GM18873 (cell line): ENCODE results near the gene PLD1.
"Not testable (repeated sequence)": the region's sequence is repeated elsewhere in the genome, so short reads cannot be mapped to it uniquely, and the experiment has no call there.

Source experiments
- ATAC-seq: cut with Tn5 transposase; IDR thresholded peaks from one replicate; pipeline ENCODE4 v1.9.1; 2021; ENCODE audit warnings: mild to moderate bottlenecking, moderate library complexity, moderate number of reproducible peaks; ENCODE audit not compliant: unreplicated experiment, low FRiP score

PLD1 gene

GRCh38 chr3:171817074-171817800, 7.0 kb upstream of the PLD1 start:
- ATAC-seq = no peak

DNA sequence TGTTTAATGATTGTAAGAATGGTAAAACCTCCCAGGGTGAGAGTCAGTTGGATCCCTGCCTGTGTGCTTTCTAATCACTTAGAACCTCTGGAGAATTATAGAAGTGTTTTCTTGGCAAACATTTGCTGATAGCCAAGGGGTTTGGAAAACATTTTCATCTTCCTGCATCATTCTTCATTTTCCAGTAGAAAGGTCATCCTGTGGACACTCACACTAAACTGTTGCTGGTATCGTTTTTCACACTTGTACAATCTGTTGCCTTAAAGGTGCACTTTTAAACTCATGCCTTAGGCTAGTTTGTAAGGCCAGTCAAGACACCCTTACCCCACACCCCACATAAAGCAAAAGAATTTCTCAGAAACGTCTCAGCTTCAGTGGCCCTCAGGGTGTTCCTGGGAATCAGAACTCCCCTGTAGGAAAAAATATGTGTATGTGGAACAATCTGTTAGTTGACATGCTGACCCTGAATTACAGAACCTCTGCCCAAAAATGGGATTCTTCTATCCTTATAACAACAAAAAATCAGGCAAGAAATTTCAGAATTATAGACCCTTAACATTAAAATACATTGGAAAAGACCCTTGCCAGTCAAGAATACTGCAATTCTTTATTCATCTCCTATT, 5.8 kb upstream of the PLD1 start:
- no peak for ATAC-seq

- not testable (repeated sequence) for ATAC-seq
These were observed 4.4 kb upstream of the PLD1 start for GRCh38 chr3:171814662-171815061.

- ATAC-seq = no peak
These were observed 3.7 kb upstream of the PLD1 start for GRCh38 chr3:171813897-171814460.

- no peak for ATAC-seq
These were observed 3.1 kb upstream of the PLD1 start for GRCh38 chr3:171813278-171813896.

- ATAC-seq = no peak
These were observed 2.5 kb upstream of the PLD1 start for GRCh38 chr3:171812811-171813210.

- no peak for ATAC-seq
These were observed 1.6 kb upstream of the PLD1 start for GRCh38 chr3:171811913-171812335.

- ATAC-seq = no peak
These were observed 1.1 kb upstream of the PLD1 start for GRCh38 chr3:171811295-171811912.

- ATAC-seq = no peak
These were observed 479 bp upstream of the PLD1 start for GRCh38 chr3:171810629-171811294.

GRCh38 chr3:171809611-171809860, 747 bp downstream of the PLD1 start:
- peak; percentile 42 for ATAC-seq

- ATAC-seq = no peak
These were observed 2.5 kb downstream of the PLD1 start for GRCh38 chr3:171807806-171808205.

DNA sequence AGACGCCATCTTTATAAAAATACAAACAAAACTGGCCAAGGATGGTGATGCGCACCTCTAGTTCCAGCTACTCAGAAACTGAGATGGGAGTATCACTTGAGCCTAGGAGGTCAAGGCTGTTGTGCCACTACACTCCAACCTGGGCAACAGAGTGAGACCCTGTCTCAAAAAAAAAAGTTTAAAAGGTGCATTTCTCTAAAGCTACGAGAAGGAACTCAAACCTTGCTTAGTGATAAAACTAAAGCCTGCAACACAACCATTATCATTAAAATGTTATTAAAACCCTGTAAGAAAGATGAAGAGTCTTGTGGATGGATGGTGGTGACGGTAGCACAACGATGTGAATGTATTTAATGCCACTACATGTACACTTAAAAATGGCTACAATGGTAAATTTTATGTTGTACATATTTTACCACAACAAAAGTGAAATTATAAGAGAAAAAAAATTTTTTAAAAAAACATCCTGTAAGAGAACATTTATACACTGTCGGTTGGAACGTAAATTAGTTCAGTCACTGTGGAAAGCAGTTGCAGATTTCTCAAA, 3.1 kb downstream of the PLD1 start:
- ATAC-seq = no peak

DNA sequence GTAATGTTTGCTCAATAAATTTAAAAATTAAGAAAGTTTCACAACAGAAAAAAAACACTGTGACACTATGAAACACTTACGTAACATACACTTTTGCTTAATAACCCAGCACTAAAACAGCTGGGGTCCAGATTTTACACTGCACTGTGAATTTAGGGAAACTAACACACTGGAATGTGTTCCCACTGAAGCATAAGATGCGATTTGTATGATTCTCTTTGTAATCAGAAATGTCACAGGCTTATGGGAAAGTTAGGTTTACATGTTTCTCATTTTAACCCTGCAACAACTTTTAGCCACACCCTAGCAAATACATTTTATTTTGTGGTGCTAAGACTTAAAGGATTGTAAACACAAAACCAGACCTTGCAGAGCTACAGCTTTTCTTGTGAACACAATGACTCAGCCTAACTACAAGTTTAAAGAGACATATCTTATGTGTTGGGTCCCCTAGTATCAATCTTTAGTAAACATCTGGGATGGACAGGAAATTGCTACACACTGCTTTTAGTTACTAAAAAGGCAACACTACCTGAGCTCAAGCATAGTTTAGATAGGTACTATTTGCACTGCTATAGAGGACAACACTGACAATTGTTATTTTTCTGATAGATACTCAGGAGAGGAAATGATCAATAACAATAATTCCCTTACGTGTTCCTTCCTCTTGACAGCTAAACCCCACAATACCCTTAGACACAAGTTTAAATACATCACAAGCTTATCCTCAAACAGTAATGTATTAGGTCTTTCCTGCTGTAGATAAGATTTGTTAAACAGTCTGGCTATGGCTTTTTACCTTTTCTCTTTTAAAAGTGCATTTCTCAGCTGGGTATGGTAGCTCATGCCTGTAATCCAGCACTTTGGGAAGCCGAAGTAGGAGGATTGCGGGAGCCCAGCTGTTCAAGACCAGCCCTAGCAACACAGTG, 3.8 kb downstream of the PLD1 start:
- no peak for ATAC-seq

GRCh38 chr3:171805687-171806086, 4.6 kb downstream of the PLD1 start:
- no peak for ATAC-seq

DNA sequence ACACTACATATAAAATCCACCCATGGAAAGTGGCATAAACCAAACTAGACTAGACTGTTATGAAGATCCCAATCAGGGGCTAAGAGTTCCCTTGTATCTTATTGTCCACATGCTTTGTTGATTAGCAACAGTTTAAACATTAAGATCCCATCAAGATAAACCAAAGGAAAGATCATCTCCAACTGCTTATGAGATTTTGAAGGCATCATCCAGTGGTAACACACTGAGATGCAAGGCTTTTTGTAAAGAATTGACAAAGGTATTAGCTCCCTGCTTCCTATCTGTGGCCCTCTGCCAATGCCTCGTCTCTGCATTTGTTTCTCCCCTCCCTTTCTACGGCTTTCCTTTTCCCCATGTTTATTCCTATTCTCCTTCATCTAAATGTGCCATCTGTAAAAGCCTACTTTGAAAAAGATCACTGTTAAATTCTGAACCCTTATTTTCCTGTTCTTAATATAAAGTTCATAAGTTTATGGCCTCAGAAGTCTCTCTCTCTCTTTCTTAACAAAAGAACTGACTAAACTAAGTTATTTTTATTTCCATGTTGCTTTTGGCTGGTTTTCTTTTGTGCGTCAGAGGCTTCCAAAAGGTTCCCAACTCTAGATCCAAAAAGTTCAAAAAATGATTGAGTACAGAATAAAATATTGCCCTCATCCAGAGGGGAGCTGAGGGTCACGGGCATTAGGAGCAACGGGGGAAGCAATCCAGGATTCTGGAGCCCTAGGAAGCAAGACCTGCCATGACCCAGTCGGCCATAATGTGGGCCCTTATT, 5.5 kb downstream of the PLD1 start:
- ATAC-seq = no peak

- no peak for ATAC-seq
These were observed 7.2 kb downstream of the PLD1 start for GRCh38 chr3:171803044-171803443.

- ATAC-seq = no peak
These were observed 7.7 kb downstream of the PLD1 start for GRCh38 chr3:171802590-171802956.

DNA sequence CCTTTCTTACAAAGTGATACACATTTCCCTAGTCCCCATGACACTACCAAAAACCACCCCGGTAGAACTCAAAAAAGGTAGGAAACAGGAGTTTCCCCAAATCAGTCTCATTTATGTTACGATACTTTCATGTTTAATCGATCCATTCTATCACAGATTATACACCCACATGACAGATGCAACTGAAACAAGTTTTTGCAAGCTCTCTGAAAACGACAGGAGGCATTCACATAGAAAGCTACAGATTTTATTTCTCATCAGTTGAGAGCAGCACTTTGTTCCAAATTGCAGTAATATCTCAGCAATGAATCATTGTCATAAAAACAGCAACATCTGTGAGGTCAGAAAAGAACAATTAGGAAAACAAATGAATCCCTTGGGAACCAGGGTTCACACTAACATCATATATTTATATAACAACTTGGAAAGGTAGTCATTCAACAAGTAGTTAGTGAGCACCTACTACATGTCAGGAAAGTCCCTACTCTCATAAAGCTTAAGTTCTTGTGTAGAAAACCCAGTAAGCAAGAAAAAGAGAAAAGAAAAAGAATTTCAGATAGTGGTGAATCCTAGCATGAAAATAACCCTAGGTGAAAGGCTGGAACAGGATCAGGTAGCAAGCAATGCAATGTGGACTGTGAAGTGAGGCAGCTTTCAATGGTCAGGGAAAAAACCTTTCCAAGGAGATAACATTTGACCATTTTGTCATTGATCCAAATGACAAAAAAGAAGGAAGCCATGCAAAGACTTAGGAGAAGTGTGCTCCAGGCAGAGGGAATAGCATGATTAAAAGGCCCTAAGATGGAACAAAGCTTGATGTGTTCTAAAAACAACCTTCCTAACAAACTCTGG, 8.3 kb downstream of the PLD1 start:
- ATAC-seq = no peak
